A172 (cell line): ENCODE results near the gene HAUS6. TPM values are rescaled to one million over a fixed set of nuclear protein-coding genes. Genes with fewer than 3 reads are reported as not detected.
"Not testable (repeated sequence)": the region's sequence is repeated elsewhere in the genome, so short reads cannot be mapped to it uniquely, and the experiment has no call there.

Source experiments
- DNase-seq: peaks from one replicate; pipeline ENCODE4 v3.0.0-alpha.2; 2015; ENCODE audit warnings: low spot score
- total RNA-seq: library from RNA; depleted of rRNA; stranded (reverse); fragments of >200 nt; shearing (Covaris generic); gene quantifications from 2 replicates; pipeline ENCODE4 v1.2.3, GENCODE V29; 2014; rRNA removed

HAUS6 gene
- 39.7 and 40.4 TPM in 2 replicates for total RNA-seq

GRCh38 chr9:19102631-19103345 is at the start of gene HAUS6:
HAUS6 (minus strand) TSS chr9:19102904; CDS start chr9:19102651, 253 bp downstream.
- DNase-seq, result peak; percentile 94

- DNase-seq, result not testable (repeated sequence)
These were observed 49.4 kb upstream of the HAUS6 start for GRCh38 chr9:19152160-19152498.

GRCh38 chr9:19151425-19152159 is 48.9 kb upstream of the HAUS6 start:
- DNase-seq, result no peak

GRCh38 chr9:19149230-19149629 is 46.5 kb upstream of the HAUS6 start:
- DNase-seq, result no peak

- no peak for DNase-seq
These were observed 45.5 kb upstream of the HAUS6 start for GRCh38 chr9:19148187-19148586.

- no peak for DNase-seq
These were observed 43.8 kb upstream of the HAUS6 start for GRCh38 chr9:19146441-19147024.

- DNase-seq, result no peak
These were observed 43.2 kb upstream of the HAUS6 start for GRCh38 chr9:19145881-19146280.

- no peak for DNase-seq
These were observed 37.6 kb upstream of the HAUS6 start for GRCh38 chr9:19140259-19140658.

GRCh38 chr9:19138084-19138483 is 35.4 kb upstream of the HAUS6 start:
- DNase-seq, result no peak

GRCh38 chr9:19137282-19137681 is 34.6 kb upstream of the HAUS6 start:
- DNase-seq, result no peak

- DNase-seq, result no peak
These were observed 33.4 kb upstream of the HAUS6 start for GRCh38 chr9:19136129-19136528.

- DNase-seq, result no peak
These were observed 31.0 kb upstream of the HAUS6 start for GRCh38 chr9:19133549-19134345.

GRCh38 chr9:19130436-19130835 is 27.7 kb upstream of the HAUS6 start:
- DNase-seq, result no peak

- no peak for DNase-seq
These were observed 25.3 kb upstream of the HAUS6 start for GRCh38 chr9:19127871-19128500.

- no peak for DNase-seq
These were observed 21.7 kb upstream of the HAUS6 start for GRCh38 chr9:19124430-19124793.

GRCh38 chr9:19122490-19123042 is 19.9 kb upstream of the HAUS6 start:
- no peak for DNase-seq

GRCh38 chr9:19120877-19121276 is 18.2 kb upstream of the HAUS6 start:
- no peak for DNase-seq

- no peak for DNase-seq
These were observed 17.2 kb upstream of the HAUS6 start for GRCh38 chr9:19119801-19120440.

- no peak for DNase-seq
These were observed 16.5 kb upstream of the HAUS6 start for GRCh38 chr9:19119246-19119645.

GRCh38 chr9:19117039-19117716 is 14.5 kb upstream of the HAUS6 start:
- no peak for DNase-seq
